ENCODE measurements around the gene SLC15A2.

DNA sequence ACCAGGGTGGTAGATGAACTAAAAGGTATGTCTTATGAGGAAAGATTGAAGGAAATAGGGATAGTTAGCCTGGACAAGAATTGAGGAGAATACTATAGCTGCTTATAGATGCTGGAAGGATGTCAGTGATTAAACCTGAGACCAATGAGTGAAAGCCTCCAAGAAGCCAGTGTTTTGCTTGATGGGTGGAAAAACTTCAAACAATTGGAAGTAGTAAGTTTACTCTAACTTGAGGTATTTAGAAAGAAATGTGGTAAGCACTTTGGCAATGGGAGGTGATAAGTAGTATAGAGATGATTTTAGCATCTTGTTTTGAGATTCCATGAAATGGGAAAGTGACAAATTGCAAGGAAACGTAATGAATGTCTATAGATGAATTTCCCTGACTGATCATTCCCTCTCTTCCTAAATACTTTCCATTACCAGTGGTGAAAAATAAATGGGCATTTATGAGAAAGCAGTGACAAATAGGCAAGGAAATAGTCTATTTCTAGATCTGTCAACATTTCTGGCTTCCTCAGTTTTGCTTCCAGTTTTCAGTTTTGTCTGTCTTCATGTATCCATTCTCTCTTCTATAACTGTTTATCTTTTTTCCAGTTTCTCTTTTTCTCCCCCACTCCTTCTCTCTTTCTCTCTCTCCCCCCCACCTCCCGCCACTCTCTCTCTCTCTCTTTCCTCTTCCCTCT is 19.2 kb downstream of the SLC15A2 start:
- TF ChIP-seq, protein P1, sequence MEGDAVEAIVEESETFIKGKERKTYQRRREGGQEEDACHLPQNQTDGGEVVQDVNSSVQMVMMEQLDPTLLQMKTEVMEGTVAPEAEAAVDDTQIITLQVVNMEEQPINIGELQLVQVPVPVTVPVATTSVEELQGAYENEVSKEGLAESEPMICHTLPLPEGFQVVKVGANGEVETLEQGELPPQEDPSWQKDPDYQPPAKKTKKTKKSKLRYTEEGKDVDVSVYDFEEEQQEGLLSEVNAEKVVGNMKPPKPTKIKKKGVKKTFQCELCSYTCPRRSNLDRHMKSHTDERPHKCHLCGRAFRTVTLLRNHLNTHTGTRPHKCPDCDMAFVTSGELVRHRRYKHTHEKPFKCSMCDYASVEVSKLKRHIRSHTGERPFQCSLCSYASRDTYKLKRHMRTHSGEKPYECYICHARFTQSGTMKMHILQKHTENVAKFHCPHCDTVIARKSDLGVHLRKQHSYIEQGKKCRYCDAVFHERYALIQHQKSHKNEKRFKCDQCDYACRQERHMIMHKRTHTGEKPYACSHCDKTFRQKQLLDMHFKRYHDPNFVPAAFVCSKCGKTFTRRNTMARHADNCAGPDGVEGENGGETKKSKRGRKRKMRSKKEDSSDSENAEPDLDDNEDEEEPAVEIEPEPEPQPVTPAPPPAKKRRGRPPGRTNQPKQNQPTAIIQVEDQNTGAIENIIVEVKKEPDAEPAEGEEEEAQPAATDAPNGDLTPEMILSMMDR (optimal IDR thresholded peaks at IDR 0.05 in 1 of 3, IDR thresholded peaks at IDR 0.05 in 1 of 3, conservative IDR thresholded peaks at IDR 0.05 in 1 of 3; ENCODE audit: extremely low read depth in 1 of 3, insufficient read depth in 2 of 3, low read length in 3 of 3), result no peak
- TF ChIP-seq EZH2 (IDR thresholded peaks at IDR 0.05; ENCODE audit: low read length), result no peak
